Dedifferentiated amniotic fluid mesenchymal stem cell (primary cell): ENCODE data around the gene WDPCP.
"Not testable (repeated sequence)": the region's sequence is repeated elsewhere in the genome, so short reads cannot be mapped to it uniquely, and the experiment has no call there.

Experiments
- DNase-seq: peaks from one replicate; pipeline ENCODE4 v3.0.0-alpha.2; 2016; ENCODE audit errors: extremely low spot score

WDPCP gene

DNA sequence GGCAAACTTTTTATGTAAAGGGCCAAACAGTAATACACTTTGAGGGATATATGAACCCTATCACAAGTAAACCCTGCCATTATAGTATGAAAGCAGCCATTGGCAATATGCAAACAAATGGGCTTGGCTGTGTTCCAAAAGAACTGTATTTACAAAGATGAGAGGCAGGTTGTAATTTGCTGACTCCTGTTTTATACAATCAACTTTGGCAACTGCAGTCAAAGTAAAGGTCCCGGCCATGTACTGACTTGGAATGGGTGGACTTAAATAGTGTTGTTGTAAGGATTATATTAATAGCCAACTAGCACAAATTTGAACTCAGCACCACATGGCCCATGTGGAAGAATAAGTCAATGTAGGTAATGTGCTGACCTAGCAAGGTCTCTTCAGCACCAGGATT, 223.4 kb downstream of the WDPCP start:
- no peak for DNase-seq

DNA sequence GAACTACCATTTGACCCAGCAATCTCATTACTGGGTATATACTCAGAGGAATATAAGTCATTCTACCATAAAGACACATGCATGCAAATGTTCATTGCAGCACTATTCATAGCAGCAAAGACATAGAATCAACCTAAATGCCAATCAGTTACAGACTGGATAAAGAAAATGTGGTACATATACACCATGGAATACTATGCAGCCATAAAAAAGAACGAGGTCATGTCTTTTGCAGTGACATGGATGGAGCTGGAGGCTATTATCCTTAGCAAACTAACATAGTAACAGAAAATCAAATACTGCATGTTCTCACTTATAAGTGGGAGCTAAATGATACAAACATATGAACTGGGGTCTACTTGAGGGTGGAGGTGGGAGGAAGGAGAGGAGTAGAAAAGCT, 230.6 kb downstream of the WDPCP start:
- not testable (repeated sequence) for DNase-seq

- no peak for DNase-seq
Observed at GRCh38 chr2:63347361-63347760, 240.9 kb downstream of the WDPCP start.

DNA sequence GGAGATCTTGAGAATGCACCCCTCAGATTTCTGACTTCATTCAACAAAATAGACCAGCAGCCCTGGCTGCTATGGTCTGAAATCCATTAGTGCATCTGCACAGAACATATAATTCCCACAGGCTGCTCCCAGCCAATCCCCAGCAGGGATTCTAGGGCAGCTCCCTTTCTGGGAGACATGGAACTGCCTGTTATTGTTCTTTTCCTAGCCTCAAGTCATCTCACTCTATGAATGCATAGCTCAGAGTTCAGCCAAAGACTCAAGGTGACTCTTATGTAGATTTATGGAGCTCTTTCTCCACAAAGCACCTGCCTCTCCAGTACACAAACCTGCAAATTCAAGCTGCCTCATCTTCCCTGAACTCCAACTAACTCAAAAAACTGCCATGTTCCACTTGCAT, 241.9 kb downstream of the WDPCP start:
- no peak for DNase-seq

DNA sequence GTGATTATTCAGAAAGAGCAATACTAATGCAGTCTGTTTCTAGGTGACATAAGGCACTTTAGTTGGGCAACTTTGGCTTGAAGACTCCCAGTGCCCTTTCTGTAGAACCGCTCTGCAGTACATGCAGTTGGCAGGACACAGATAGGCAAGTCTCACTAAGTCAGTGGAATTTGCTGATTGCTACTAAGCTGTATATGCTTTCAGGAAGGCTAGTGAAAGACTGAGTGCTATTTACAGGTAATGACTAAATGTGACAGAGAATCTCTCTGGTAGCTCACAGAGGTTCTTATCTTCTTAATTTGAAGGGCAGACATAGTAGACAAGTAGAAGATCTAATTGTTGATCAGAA, 243.0 kb downstream of the WDPCP start:
- DNase-seq = no peak

GRCh38 chr2:63344575-63345284, 243.5 kb downstream of the WDPCP start:
- no peak for DNase-seq

- DNase-seq = no peak
Observed at GRCh38 chr2:63343397-63344109, 244.7 kb downstream of the WDPCP start.

GRCh38 chr2:63340443-63340842, 247.8 kb downstream of the WDPCP start:
- no peak for DNase-seq

- no peak for DNase-seq
Observed at GRCh38 chr2:63334910-63335309, 253.4 kb downstream of the WDPCP start.

DNA sequence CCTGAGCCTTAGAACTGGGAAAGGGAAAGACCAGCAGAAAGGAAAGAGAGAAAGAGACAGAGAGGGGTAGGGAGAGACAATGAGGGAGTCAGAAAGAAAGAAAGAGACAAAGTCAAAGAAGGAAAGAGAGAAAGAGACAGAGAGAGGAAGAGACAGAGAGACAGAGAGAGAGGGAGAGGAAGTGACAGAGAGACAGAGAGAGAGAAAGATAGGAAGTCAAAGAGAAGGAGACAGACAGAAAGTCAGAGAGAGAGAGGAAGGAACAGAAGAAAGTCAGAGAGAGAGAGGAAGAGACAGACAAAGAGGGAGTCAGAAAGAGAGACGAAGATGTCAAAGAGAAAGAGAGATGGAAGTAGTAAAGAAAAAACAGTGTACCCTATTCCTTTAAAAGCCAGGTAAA, 261.8 kb downstream of the WDPCP start:
- DNase-seq = no peak

DNA sequence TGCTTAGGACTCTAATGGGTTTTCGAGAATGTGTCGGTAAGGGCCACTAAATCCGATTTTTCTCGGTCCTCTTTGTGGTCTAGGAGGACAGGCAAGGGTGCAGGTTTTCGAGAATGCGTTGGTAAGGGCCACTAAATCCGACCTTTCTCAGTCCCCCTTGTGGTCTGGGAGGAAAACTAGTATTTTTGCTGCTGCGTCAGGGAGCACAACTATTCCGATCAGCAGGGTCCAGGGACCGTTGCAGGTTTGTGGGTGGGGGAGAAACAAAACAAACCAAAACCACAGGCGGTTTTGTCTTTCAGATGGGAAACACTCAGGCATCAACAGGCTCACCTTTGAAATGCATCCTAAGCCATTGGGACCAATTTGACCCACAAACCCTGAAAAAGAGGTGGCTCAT, 264.6 kb downstream of the WDPCP start:
- DNase-seq = not testable (repeated sequence)

GRCh38 chr2:63321973-63322372, 266.3 kb downstream of the WDPCP start:
- DNase-seq = not testable (repeated sequence)

DNA sequence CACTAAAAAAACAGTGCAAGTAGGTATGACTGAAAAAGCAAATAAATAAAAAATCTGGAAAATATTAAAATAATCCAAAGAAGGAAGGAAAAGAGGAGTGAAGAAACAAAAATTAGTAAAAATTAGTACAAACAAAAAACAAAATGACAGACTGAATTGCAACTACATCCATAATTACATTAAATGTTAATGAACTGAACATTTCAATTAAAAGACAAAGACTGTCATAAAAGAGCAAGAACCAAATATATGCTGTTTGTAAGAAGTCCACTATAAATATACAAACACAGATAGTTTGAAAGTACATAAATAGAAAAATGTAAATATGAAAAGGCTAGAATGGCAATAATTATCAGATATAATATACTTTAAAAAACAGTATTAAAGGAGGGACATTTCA, 267.6 kb downstream of the WDPCP start:
- DNase-seq = no peak

- DNase-seq = no peak
Observed at GRCh38 chr2:63310614-63311013, 277.7 kb downstream of the WDPCP start.

GRCh38 chr2:63301481-63301880, 286.8 kb downstream of the WDPCP start:
- DNase-seq = no peak

DNA sequence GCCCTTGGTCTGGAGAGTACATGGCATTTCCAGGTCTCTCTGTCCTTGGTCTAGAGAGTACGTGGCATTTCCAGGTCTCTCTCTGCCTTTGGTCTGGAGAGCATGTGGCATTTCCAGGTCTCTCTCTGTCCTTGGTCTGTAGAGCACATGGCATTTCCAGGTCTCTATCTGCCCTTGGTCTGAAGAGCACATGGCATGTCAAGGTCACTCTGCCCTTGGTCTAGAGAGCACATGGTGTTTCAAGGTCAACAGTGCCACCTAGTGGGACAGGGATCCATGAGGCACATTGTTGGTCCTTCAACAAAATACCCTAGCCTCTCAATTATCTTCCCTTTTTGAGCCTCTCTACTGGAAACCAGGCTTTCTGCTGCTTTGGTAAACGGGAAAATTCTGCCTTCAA, 287.4 kb downstream of the WDPCP start:
- DNase-seq = no peak

GRCh38 chr2:63287956-63288355, 300.3 kb downstream of the WDPCP start:
- DNase-seq = no peak

- DNase-seq = not testable (repeated sequence)
Observed at GRCh38 chr2:63286520-63286919, 301.8 kb downstream of the WDPCP start.

GRCh38 chr2:63283273-63283672, 305.0 kb downstream of the WDPCP start:
- DNase-seq = no peak

DNA sequence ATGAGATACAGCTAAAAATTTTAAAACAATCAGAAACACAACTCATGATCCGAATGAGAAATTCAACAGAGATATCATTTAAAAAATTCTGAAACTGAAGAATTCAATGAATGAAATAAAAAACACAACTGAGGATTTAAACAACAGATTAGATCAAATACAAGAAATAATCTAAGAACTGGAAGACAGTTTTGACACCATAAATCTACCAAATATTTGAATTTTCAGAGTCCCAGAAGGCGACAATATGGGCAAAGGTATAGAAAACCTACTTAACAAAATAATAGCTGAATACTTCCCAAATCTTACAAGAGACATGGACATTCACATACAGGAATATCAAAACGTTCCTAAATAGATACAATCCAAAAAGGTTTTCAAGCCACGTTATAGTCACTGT, 315.7 kb downstream of the WDPCP start:
- DNase-seq = no peak

- DNase-seq = no peak
Observed at GRCh38 chr2:63270717-63271116, 317.6 kb downstream of the WDPCP start.

- no peak for DNase-seq
Observed at GRCh38 chr2:63268946-63269345, 319.3 kb downstream of the WDPCP start.

DNA sequence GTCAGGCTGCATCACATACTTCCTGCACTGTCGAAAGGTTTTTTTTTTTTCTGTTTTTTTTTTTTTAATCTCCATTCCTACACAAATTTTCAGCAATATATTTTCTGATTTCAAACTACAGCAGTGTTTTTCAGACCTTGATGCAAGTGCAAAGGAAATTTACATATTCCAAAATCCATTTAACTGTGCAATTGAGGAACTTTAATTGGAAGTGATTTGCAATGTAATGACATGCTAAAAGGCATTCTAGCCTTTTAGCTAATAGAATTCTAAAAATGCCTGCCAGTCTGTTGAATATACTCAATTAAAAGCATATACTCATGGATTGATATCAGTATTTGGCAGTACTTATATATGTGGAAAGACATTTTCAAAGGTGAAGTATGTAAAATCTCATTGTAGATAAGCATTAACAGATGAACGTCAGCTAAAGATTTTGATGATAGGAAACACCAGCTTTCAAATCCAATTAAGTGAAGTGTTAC, 327.1 kb downstream of the WDPCP start:
- DNase-seq = no peak

GRCh38 chr2:63257473-63257872, 330.8 kb downstream of the WDPCP start:
- DNase-seq = no peak
